WTC11 (cell line): ENCODE measurements around the gene AADAT.

Source experiments
- ELF4 ChIP-seq: sonication (generic); formaldehyde crosslinking; IDR thresholded peaks from 2 replicates; pipeline ENCODE4 v1.8.1; 2022; ENCODE audit warnings: low read depth, mild to moderate bottlenecking, moderate library complexity, missing genetic modification reagents
- ETV6 ChIP-seq: sonication (generic); formaldehyde crosslinking; IDR thresholded peaks from 2 replicates; pipeline ENCODE4 v1.8.1; 2022; ENCODE audit warnings: mild to moderate bottlenecking, missing genetic modification reagents
- FOXK1 ChIP-seq: sonication (generic); formaldehyde crosslinking; IDR thresholded peaks from 2 replicates; pipeline ENCODE4 v1.8.0; 2022; ENCODE audit warnings: mild to moderate bottlenecking, moderate library complexity, missing genetic modification reagents
- NR2C2 ChIP-seq: sonication (generic); formaldehyde crosslinking; IDR thresholded peaks from 2 replicates; pipeline ENCODE4 v1.8.0; 2022; ENCODE audit warnings: mild to moderate bottlenecking, missing genetic modification reagents
- SMAD4 ChIP-seq: sonication (generic); formaldehyde crosslinking; IDR thresholded peaks from 2 replicates; pipeline ENCODE4 v1.8.0; 2022; ENCODE audit warnings: mild to moderate bottlenecking, missing genetic modification reagents
- ZNF416 ChIP-seq: fragments of 250-450 bp; sonication (Bioruptor Pico); IDR thresholded peaks from 2 replicates; pipeline ENCODE4 v1.9.0; 2021; ENCODE audit warnings: mild to moderate bottlenecking, inconsistent platforms
- TF ChIP-seq, protein P1 (sequence below): fragments of 200-600 bp; IDR thresholded peaks from 2 replicates; pipeline ENCODE4 v1.8.0; 2022; ENCODE audit warnings: antibody characterized with exemption
- TF ChIP-seq, protein P2 (sequence below): sonication (generic); formaldehyde crosslinking; IDR thresholded peaks from 2 replicates; pipeline ENCODE4 v1.8.1; 2023; ENCODE audit warnings: mild to moderate bottlenecking, moderate library complexity, missing genetic modification reagents

DNA sequence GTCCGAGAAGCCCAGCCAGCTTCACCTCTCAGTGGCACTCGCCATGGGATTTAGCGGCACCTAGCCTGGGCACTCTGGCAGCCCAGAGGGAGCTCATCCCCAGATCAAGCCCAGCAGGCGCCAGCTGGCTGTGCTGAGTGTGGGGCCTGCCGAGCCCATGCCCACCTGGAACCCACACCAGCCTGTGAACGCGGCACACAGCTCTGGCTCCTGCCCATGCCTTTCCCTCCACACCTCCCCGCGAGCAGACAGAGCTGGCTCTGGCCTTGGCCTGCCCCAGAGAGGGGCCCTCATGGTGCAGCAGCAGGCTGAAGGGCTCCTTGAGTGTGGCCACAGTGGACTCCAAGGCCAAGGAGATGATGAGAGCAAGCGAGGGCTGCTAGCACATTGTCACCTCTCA, 38.0 kb upstream of the AADAT start:
- TF ChIP-seq ZNF416 (no peak), ELF4 (CRISPR knock-in tag) (no peak), ETV6 (CRISPR knock-in tag) (no peak), NR2C2 (no peak), FOXK1 (CRISPR knock-in tag) (no peak), SMAD4 (no peak)
- TF ChIP-seq, protein P1, sequence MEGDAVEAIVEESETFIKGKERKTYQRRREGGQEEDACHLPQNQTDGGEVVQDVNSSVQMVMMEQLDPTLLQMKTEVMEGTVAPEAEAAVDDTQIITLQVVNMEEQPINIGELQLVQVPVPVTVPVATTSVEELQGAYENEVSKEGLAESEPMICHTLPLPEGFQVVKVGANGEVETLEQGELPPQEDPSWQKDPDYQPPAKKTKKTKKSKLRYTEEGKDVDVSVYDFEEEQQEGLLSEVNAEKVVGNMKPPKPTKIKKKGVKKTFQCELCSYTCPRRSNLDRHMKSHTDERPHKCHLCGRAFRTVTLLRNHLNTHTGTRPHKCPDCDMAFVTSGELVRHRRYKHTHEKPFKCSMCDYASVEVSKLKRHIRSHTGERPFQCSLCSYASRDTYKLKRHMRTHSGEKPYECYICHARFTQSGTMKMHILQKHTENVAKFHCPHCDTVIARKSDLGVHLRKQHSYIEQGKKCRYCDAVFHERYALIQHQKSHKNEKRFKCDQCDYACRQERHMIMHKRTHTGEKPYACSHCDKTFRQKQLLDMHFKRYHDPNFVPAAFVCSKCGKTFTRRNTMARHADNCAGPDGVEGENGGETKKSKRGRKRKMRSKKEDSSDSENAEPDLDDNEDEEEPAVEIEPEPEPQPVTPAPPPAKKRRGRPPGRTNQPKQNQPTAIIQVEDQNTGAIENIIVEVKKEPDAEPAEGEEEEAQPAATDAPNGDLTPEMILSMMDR: no peak
- TF ChIP-seq, protein P2, sequence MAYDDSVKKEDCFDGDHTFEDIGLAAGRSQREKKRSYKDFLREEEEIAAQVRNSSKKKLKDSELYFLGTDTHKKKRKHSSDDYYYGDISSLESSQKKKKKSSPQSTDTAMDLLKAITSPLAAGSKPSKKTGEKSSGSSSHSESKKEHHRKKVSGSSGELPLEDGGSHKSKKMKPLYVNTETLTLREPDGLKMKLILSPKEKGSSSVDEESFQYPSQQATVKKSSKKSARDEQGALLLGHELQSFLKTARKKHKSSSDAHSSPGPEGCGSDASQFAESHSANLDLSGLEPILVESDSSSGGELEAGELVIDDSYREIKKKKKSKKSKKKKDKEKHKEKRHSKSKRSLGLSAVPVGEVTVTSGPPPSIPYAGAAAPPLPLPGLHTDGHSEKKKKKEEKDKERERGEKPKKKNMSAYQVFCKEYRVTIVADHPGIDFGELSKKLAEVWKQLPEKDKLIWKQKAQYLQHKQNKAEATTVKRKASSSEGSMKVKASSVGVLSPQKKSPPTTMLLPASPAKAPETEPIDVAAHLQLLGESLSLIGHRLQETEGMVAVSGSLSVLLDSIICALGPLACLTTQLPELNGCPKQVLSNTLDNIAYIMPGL (CRISPR knock-in tag): no peak
